Effector memory CD4-positive, alpha-beta T cell (primary cell): ENCODE measurements around the gene SUSD4.

Experiments
- DNase-seq, 3 donors: peaks; one replicate each; pipeline ENCODE4 v3.0.0-alpha.2; 2020
- H3K27ac ChIP-seq: 2 replicates; pipeline ENCODE4 v1.7.0; 2013; ENCODE audit warnings: mild to moderate bottlenecking, low read length, moderate library complexity; ENCODE audit not compliant: insufficient read depth, poor library complexity, severe bottlenecking
- H3K27me3 ChIP-seq: replicated peaks from 2 replicates; pipeline ENCODE4 v1.7.0; 2013; ENCODE audit warnings: mild to moderate bottlenecking, low read length; ENCODE audit not compliant: insufficient read depth, control insufficient read depth, poor library complexity, severe bottlenecking
- H3K36me3 ChIP-seq: 2 replicates; pipeline ENCODE4 v1.7.0; 2013; ENCODE audit warnings: mild to moderate bottlenecking, low read length, moderate library complexity; ENCODE audit not compliant: control insufficient read depth, insufficient read depth
- H3K4me1 ChIP-seq: 2 replicates; pipeline ENCODE4 v1.7.0; 2013; ENCODE audit warnings: low read length, mild to moderate bottlenecking; ENCODE audit not compliant: control insufficient read depth, insufficient read depth, poor library complexity, severe bottlenecking
- H3K4me3 ChIP-seq: 2 replicates; pipeline ENCODE4 v1.7.0; 2013; ENCODE audit warnings: low read length, low read depth, mild to moderate bottlenecking; ENCODE audit not compliant: insufficient read depth, poor library complexity, severe bottlenecking
- H3K9me3 ChIP-seq: 2 replicates; pipeline ENCODE4 v1.7.0; 2013; ENCODE audit warnings: mild to moderate bottlenecking, low read length, moderate library complexity; ENCODE audit not compliant: control insufficient read depth

SUSD4 gene

GRCh38 chr1:223209992-223210787 lies 153.8 kb downstream of the SUSD4 start:
- no peaks in the 10 kb centered on the region for H3K36me3 ChIP-seq
- no peak overlapping the region for H3K27ac ChIP-seq
- H3K27me3 ChIP-seq: no peaks in the 10 kb centered on the region
- H3K4me1 ChIP-seq: no peaks in the 10 kb centered on the region
- no peak for DNase-seq
- H3K9me3 ChIP-seq: no peaks in the 10 kb centered on the region
- no peak overlapping the region for H3K4me3 ChIP-seq

DNA sequence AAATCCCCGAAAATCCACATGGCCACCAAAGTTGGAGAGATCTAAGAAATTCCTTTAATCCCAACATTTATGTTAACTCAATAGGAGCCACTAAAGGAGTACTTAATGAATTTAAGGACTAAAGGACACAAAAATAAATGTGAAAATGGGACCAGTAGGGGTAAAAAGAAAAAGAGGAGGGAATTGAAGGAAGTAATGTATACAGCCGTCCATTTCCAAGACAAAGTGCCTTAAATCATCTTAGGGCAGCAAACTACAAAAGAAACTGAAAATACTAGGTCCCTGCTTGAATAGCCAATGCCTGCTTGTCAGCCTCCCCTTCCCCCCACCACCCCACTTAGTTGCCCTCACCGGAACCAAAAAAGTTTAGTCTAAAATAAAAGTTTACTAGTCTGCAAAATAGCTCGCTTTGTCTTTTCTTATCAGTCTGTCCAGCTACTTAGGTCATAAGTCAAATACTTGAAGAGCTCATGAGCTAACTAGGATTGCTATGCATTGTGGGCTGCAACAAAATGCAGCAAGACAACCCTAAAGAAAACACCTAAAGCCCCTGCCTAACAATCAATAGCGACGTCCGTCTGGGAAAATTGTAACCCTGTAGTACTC lies 154.6 kb downstream of the SUSD4 start:
- no peak overlapping the region for H3K27ac ChIP-seq
- no peaks in the 10 kb centered on the region for H3K4me1 ChIP-seq
- no peaks in the 10 kb centered on the region for H3K27me3 ChIP-seq
- no peaks in the 10 kb centered on the region for H3K9me3 ChIP-seq
- no peak for DNase-seq
- no peak overlapping the region for H3K4me3 ChIP-seq
- no peaks in the 10 kb centered on the region for H3K36me3 ChIP-seq

GRCh38 chr1:223208164-223209076 lies 155.6 kb downstream of the SUSD4 start:
- Histone ChIP-seq H3K27me3 (no peaks in the 10 kb centered on the region), H3K4me3 (no peak overlapping the region), H3K36me3 (no peaks in the 10 kb centered on the region), H3K4me1 (no peaks in the 10 kb centered on the region), H3K27ac (no peak overlapping the region), H3K9me3 (no peaks in the 10 kb centered on the region)
- DNase-seq: no peak

DNA sequence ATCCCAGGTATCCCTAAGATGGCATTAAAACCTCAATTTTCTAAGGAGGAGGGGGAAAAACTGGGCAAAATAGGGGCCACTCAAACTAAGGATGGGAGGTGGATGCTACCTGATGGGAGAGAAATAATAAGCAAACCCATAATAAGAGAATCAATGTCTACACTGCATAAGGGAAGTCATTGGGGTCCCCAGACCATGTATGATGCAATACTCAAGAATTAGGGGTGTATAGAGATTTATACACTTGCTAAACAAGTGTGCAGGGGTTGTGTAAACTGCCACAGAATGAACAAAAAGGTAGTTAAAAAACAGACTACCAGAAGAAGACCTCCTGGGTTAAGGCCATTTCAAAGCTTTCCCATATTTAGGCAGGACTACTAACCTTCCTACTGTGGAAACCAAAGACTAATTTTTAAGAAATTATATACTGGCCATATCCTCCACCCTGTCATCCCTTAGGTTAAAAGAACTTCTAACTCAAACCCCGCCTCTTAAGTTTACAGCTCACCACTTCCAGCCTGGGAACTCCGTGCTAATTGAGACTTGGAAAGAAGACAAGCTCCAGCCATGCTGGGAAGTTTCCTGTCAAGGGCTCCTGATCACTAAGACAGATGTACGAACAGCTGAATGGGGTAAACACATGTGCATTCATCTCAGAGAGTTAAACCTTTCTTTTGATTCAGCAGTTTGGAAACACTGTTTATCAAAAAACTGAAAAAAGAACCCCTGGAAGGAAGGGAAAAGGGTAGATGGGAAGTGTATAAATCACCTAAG lies 156.5 kb downstream of the SUSD4 start:
- H3K27ac ChIP-seq: no peak overlapping the region
- no peaks in the 10 kb centered on the region for H3K9me3 ChIP-seq
- H3K4me3 ChIP-seq: no peak overlapping the region
- H3K27me3 ChIP-seq: no peaks in the 10 kb centered on the region
- DNase-seq: no peak
- no peaks in the 10 kb centered on the region for H3K4me1 ChIP-seq
- H3K36me3 ChIP-seq: no peaks in the 10 kb centered on the region

- Histone ChIP-seq H3K4me1 (no peaks in the 10 kb centered on the region), H3K4me3 (no peak overlapping the region), H3K36me3 (no peaks in the 10 kb centered on the region), H3K9me3 (no peaks in the 10 kb centered on the region), H3K27me3 (no peaks in the 10 kb centered on the region), H3K27ac (no peak overlapping the region)
- DNase-seq: no peak
These were observed 159.6 kb downstream of the SUSD4 start for GRCh38 chr1:223204424-223204823.

GRCh38 chr1:223203694-223204093 lies 160.3 kb downstream of the SUSD4 start:
- H3K36me3 ChIP-seq: no peaks in the 10 kb centered on the region

GRCh38 chr1:223203034-223203408 lies 161.0 kb downstream of the SUSD4 start:
- Histone ChIP-seq H3K4me3 (no peak overlapping the region), H3K36me3 (no peaks in the 10 kb centered on the region), H3K27ac (no peak overlapping the region), H3K27me3 (no peaks in the 10 kb centered on the region), H3K9me3 (no peaks in the 10 kb centered on the region), H3K4me1 (no peaks in the 10 kb centered on the region)
- no peak for DNase-seq

More at GRCh38 chr1:223203694-223204093, 160.3 kb downstream of the SUSD4 start:
- no peak overlapping the region for H3K4me3 ChIP-seq
- H3K4me1 ChIP-seq: no peaks in the 10 kb centered on the region
- H3K27me3 ChIP-seq: no peaks in the 10 kb centered on the region
- no peaks in the 10 kb centered on the region for H3K9me3 ChIP-seq
- H3K27ac ChIP-seq: no peak overlapping the region
- DNase-seq: no peak

DNA sequence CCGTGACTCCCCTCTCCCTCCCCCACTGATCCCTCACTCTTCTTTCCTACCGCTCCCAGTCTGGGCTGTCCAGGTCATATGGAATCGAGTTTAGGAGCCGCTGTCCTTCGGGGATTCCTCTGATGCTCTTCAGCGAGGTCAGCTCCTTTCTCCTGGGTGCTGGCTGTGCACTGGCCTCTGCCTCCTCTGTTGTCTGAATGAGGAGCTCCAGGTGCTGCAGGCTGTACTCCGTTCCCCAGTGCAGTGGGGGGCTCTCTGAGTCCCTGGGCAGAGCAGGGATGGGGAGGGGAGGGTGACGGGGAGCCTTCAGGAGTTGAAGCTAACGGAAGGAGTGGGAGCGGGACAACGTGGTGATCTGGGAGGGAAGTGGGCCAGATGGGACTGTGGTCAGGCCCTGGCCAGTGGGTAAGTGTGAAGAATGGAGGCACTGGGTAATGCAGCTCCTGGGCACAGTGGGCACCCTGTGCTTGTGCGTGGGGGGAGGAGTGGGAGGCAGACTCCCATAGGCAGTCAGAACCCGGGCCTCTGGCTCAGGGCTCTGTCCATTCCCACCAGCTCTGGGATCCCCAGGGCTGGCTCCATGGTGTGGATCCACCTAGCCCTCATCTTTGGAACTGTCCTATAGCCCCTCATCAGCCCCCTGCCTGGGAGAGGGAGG lies 161.5 kb downstream of the SUSD4 start:
- Histone ChIP-seq H3K36me3 (no peaks in the 10 kb centered on the region), H3K4me1 (no peaks in the 10 kb centered on the region), H3K4me3 (no peak overlapping the region), H3K9me3 (no peaks in the 10 kb centered on the region), H3K27me3 (no peaks in the 10 kb centered on the region), H3K27ac (no peak overlapping the region)
- DNase-seq: no peak

DNA sequence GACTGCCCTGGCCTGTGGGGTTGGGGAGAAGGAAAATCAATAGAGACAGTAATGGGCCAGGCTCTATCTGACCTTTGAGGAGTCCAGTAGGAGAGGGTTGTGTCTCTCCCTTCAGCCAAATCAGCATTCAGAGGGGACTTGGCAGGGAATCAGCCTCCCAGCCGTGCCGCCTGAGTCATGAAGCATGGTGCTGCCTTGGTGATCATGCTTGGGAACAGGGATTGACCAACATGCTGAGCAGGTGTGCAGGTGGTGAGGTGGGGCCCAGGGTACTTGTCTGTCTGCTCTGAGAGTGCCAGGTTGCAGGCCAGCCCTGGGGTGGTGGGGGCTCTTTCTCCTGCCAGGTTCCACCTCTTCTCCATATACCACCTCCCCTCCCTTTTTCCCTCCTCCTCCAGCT lies 162.0 kb downstream of the SUSD4 start:
- Histone ChIP-seq H3K27ac (no peak overlapping the region), H3K9me3 (no peaks in the 10 kb centered on the region), H3K36me3 (no peaks in the 10 kb centered on the region), H3K4me3 (no peak overlapping the region), H3K4me1 (no peaks in the 10 kb centered on the region), H3K27me3 (no peaks in the 10 kb centered on the region)
- no peak for DNase-seq
